GM23338 (cell line): ENCODE data around the gene JARID2.

Experiments
- JUNB ChIP-seq: IDR thresholded peaks from one replicate; pipeline ENCODE4 v1.6.1; 2016; ENCODE audit warnings: antibody characterized with exemption; ENCODE audit not compliant: unreplicated experiment
- ZNF331 ChIP-seq: fragments of 250-450 bp; sonication (Bioruptor Pico); IDR thresholded peaks from 2 replicates; pipeline ENCODE4 v1.5.0; 2020; ENCODE audit warnings: low read depth, mild to moderate bottlenecking, moderate library complexity
- TF ChIP-seq, protein P1 (sequence below), 2 experiments: fragments of 200-600 bp in 1 of 2; sonication (generic) in 1 of 2; conservative IDR thresholded peaks; 2 replicates each; pipeline versions ENCODE4 v1.5.1 to v1.6.1; 2016 to 2017; ENCODE audit warnings: antibody characterized with exemption in 2 of 2, low read depth in 2 of 2, mild to moderate bottlenecking in 2 of 2, moderate library complexity in 1 of 2
- TF ChIP-seq, protein P2 (sequence below): IDR thresholded peaks from one replicate; pipeline ENCODE4 v1.6.1; 2018; ENCODE audit warnings: antibody characterized with exemption; ENCODE audit not compliant: unreplicated experiment

DNA sequence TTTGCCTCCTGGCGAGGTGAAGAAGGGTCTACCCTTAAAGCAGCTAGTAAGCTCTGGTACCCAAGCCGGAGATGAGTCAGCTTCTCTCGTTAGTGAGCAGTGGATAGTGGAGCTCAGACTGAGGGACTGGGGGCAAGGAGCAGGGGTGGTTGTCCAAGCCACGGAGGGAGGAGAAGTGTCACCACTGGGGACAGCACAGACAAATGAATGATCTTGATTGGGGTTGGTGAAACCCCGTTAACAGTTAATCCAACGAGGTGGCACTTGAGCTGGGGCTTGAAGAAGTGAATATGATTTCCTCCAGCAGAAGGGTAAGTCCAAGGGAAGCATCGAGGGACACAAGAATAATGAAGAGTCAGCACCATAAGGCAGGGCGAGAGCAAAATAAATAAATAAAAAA is 43.0 kb downstream of the JARID2 start:
- TF ChIP-seq, protein P1, sequence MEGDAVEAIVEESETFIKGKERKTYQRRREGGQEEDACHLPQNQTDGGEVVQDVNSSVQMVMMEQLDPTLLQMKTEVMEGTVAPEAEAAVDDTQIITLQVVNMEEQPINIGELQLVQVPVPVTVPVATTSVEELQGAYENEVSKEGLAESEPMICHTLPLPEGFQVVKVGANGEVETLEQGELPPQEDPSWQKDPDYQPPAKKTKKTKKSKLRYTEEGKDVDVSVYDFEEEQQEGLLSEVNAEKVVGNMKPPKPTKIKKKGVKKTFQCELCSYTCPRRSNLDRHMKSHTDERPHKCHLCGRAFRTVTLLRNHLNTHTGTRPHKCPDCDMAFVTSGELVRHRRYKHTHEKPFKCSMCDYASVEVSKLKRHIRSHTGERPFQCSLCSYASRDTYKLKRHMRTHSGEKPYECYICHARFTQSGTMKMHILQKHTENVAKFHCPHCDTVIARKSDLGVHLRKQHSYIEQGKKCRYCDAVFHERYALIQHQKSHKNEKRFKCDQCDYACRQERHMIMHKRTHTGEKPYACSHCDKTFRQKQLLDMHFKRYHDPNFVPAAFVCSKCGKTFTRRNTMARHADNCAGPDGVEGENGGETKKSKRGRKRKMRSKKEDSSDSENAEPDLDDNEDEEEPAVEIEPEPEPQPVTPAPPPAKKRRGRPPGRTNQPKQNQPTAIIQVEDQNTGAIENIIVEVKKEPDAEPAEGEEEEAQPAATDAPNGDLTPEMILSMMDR (conservative IDR thresholded peaks at IDR 0.05; ENCODE audit: low read depth in 2 of 2), result no peak
- no peak for TF ChIP-seq JUNB
- TF ChIP-seq, protein P2, sequence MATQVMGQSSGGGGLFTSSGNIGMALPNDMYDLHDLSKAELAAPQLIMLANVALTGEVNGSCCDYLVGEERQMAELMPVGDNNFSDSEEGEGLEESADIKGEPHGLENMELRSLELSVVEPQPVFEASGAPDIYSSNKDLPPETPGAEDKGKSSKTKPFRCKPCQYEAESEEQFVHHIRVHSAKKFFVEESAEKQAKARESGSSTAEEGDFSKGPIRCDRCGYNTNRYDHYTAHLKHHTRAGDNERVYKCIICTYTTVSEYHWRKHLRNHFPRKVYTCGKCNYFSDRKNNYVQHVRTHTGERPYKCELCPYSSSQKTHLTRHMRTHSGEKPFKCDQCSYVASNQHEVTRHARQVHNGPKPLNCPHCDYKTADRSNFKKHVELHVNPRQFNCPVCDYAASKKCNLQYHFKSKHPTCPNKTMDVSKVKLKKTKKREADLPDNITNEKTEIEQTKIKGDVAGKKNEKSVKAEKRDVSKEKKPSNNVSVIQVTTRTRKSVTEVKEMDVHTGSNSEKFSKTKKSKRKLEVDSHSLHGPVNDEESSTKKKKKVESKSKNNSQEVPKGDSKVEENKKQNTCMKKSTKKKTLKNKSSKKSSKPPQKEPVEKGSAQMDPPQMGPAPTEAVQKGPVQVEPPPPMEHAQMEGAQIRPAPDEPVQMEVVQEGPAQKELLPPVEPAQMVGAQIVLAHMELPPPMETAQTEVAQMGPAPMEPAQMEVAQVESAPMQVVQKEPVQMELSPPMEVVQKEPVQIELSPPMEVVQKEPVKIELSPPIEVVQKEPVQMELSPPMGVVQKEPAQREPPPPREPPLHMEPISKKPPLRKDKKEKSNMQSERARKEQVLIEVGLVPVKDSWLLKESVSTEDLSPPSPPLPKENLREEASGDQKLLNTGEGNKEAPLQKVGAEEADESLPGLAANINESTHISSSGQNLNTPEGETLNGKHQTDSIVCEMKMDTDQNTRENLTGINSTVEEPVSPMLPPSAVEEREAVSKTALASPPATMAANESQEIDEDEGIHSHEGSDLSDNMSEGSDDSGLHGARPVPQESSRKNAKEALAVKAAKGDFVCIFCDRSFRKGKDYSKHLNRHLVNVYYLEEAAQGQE, result no peak
- TF ChIP-seq ZNF331 (CRISPR knock-in tag), result no peak
